ENCODE data around the gene HYLS1.

HYLS1 gene

DNA sequence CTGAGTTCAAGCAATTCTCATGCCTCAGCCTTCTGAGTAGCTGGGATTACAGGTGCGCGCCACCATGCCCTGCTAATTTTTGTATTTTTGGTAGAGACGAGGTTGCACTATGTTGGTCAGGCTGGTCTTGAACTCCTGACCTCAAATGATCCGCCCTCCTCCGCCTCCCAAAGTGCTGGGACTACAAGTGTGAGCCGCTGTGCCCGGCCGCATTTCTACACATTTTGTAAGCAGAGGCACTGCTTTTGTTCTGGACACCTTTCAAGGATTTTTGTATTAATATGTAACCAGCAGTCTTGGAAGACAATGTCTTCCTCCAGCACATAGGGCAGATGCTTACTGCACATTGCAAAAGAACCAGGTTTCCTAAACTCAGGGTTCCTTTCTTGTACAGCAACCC is 47.0 kb downstream of the HYLS1 start:
- DNase-seq: no peak

DNA sequence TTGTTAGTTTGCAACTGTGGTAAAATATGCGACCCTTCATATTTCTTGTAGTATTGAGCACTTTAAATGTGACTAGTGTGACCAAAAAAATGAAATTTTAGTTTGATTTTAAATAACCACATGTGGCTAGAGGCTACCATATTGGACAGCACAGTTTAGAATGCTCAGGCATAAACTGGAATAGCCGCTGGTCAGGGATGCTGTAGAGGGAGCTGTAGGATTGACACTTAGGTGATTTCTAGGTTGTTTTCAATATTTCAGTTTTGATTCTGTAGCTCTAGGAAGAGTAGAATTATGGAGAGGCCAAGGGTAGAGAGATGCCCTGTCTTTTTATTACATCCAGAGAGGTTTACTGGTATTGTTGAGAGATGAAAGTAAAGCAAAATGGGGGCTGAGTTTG is 47.6 kb downstream of the HYLS1 start:
- no peak for DNase-seq

DNA sequence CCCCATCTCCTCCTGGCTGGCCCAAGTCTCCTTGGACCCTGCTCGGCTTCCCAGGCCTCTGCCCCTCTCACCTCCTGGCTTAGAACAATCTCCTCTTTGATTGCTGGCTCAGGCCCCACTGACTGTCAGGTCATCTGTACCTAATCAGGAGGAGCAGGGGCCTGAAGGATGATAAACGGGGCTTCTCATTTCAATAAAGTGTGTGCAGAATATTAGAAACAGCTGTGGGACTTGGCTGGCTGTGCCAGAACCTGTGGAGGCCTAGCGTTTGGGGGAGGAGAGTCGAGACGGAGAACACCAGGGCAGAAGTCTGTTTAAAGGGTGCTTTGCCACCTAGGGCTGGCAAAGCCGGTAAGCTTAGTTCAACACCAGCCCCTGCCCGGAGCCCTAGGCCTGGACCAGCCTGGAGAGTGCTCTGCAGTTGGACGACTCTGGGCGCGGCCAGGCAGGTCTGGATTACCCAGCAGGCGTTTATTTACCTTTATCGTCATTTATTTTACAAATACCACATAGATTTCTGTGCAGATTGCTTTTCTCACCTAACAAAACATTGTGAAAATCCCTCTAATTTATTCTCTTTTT is 48.2 kb downstream of the HYLS1 start:
- no peak for DNase-seq

DNA sequence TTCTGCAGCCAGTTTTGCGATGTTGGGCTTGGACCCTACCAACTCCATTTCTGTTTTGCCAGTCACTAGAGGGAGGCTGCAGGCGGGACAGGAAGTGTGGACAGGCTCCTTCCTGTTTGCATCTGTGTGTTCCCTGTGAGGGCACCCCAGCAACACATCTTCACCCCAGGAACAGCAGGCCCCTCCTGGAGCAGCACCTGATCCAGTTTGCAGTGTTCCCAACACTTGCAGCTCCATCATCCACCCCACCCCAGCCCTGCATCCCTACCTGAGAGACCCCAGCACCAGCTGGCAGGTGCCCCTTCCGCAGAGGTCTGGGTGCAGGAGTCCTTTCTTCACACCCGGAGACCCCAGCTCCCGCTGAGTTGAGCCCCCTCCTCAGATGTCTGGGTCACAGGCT is 51.0 kb downstream of the HYLS1 start:
- DNase-seq: no peak

DNA sequence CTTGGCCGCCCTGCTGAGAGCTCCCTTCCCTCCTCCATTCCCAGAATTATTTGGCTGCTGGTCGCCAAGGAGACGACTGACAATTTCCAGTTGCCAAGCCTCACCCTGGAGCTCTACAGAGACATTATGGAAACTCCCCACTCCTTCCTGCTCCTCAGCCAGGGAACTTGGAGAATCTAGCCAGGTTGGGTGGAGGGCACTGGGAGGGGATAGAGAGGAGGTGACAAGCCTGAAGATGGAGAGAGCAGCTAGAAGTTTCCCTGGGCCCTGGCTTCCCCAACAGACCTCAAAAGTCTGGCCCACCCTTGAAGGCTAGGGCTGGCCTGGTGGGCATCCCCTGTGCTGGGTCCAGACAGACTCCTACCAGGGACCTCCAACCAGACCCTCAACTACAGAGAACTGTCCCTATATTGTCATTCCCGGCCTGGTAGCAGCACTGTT is 51.6 kb downstream of the HYLS1 start:
- no peak for DNase-seq

DNA sequence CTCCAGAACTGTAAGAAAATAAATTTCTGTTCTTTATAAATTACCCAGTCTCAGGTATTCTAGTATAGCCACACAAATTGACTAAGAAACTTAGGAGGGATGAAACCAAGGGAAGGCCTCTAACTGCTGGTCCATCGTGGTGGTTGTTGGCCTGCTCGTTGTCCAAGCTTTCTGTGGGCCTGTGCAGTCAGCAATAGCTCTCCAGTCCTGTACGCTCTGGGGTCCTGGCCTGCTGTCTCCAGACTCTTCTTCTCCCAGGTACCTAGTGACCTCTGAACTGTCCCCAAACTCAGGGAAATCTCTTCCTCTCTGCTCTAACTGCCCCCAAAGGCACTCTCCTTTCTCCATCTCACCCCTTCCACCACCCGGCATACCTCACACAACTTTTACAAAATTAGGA is 52.7 kb downstream of the HYLS1 start:
- no peak for DNase-seq

DNA sequence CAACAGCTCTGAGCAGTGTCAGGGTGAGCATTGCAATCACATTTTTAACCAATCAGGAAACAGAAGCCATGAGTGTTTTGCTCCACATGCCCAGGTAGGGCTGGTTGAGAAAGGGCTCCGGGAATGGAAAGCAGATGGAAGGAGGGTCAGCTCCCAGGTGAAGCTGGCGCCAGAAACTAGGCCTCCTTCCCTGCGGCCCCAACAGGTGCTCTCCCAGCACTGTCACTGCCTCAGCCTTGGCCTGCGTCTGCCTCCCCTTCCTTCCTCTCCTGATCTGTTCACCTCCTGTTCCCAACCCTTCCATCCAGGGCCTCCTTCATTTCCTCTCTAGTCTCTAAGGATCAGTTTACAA is 53.8 kb downstream of the HYLS1 start:
- DNase-seq: no peak

DNA sequence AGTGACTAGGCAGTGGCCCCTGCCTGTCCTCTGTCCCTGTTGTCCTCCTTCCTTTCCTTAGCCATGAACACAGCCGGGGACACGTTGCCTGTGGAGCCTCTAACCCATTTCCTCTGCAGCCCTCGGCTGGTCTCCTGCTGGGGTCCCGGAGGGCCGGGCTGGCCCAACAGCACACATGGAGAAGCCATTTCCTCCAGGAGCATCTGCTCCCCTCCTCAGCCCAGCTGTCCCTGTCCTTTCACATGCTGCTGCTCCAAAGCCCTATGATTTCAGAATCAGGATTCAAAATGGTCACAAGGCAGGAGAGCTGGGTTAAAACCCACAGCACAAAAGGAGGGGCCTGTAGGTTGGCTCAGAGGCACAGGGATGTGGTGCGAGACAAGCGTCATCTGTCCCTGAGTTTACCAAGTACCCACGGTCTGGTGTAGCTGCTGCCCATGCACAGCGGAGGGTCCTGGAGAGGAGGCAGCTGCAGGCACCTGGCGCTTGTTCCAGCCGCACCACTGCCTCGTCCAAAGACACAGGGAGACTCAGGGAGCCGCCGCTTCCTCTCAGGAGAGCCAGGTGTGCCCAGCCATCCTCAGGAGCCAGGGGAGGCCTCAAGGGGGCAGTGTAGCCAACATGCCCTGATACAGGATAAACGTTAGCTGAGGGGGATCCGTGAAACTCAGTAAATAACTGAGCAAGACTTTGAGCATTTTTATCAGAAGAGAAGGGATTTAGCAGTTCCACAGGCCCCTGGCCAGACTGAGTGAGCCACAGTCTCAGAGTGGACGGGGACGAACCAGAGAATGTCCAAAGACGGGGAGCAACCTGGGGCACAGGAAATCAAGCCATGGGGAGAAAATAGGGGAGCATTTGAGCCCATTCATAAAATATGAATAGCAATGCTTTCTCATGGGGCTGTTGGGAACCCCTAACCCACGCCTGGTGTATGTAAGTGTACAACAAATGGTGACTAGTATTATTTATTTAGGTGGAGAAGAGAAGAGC is 54.4 kb downstream of the HYLS1 start:
- DNase-seq: peak; percentile 88

DNA sequence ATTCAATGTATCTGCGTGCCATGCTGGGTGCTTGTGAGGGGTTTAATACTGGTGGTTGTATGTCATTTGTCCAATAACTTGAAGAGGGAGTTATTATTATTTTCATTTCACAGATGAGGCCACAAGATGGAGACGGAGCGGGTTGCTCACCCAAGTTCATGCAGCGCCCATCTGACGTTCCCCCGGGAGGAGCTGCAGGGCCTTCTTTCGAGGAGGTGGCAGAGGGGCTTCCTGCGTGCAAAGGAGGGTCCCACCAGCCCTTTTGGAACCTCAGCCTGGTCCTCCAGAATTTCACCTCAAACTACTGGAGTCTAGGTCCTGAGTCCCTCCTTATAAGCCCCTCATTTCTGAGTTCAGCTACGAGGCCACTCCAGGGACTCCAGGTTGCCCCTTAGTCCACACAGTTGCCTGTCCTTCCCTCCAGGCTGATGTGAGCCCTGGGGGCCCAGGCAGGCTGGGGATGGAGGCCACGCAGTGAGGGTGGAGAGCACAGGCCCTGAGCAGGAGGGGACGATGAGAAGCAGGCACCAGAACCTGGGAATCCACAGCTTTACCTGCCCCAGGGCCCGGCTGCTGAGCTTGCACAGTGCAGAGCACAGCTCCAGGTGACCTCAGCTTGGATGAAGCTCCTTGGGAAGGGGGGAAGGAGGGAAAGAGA is 55.4 kb downstream of the HYLS1 start:
- no peak for DNase-seq

DNA sequence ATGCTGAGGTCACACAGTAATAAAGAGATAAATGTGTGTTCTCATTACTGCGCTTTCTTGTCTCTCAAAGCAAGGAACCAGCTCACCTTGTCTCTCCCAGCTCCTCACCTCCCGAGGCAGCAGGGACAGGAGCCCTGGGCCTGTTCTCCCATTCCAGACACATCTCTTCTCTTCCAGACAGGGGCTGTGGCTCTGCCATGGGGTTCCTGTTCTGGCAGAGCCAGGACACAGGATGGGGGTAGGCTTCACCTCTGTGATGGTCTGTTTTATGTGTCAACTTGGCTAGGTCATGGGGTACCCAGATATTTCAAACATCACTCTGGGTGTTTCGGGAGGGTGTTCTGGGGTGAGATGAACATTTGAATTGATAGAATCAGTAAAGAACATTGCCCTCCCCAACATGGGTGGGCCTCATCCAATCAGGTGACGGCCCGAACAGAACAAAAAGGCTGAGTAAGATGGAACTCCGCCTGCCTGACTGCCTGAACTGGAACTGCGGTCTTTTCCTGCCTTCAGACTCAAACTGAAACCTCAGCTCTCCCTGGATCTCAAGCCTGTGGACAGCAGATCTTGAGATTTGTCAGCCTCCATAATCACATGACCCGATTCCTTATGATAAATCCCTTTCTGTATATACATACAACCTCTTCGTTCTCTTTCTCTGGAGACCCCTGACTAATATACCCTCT is 56.3 kb downstream of the HYLS1 start:
- DNase-seq: no peak

DNA sequence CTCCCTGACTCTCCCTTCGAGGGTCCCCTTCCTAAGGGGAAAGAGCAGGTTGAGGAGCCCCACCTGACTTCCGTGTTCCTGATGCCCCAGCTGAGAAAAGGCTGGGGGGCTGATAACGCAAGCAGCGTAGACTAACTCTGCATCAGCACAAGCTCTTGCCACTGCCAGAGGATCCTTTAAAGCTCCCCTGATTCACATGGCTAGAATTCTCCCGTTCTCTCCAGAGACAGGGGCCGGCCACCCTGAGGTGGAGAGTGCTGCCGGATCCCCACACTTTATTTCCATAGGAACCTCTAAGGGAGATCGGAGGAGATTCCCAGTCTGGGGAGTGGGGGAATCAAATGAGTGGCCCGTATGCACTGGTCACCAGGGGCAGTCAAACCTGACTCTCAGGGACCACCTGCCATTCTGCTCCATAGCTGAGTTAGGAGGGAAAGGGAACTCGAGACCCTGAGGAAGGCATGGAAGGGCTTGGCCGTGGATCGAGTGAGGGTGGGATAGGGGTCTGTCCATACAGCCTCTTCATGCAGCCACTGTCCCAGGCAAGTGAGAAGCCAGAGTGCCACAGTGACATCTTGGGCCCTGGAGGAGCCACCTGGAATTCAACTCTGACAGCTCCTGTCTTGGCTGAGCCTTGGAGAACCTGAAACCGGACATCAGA is 57.0 kb downstream of the HYLS1 start:
- no peak for DNase-seq

DNA sequence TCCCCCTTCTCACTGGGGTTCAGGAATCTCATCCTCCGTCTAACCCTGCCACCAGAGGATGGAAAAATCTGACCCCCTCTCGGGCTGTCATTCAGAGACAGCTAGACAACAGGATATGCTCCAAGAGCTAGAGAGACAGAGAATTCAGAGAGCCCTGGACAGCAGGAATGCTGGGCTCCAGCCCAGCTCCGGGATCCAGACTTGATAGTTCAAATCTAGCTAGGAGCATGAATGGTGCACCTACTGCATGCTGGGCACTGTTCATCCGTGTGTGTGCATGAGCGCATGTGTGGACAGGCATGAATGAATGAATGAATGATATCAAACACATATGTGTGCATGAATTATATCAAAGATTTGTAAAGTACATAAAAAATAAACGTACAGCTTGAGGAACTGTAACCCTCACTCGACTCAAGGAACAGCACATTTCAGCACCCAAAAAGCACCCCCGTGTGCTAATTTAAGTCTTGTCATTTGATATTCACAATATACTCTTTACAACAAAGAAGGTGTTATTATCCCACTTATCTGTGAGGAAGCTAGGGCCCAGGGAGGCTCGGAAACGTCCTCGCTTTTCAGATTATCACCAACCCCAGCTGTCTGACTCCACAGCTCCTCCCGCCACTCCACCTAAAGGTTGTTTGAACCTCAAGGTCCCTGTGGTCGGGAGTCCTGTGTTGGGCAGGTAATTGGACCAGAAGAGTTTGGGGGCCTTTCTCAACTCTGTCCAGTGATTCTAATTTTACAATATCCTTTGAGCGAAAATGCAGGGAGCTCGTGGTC is 57.7 kb downstream of the HYLS1 start:
- no peak for DNase-seq

DNA sequence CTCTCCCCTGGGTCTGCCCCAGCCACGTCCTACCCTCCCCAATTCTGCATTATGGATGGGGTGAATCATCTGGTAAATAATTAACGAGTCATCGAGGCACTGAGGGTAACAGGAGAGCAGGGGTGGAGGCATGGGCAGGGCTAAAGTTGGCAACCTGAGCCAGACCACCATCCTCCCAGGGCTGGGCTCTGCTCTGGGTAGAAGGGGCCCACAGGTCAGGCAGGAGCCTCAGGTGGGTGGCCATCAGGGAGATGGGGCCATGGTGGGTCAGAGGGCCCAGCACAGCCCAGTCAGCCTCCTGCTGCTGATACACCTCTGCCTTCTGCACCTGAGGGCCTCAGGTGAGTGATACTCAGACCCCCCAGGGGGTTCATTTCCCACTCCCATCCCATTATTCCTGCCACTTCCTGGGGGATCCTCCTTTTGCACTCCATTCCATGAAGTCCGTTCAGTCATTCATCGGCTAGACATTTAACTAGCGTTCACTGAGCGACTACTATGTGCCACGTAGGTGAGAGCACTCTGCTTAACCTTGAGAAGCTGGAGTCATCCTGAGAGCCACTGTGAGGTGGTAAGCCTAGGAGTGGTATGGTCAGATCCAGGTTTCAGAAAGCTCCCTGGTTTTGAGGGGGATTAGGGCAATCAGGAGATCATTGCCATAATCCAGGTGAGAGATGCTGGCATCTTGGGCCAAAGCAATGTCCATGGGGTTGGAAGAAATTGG is 58.5 kb downstream of the HYLS1 start, which contains the start of gene VSIG10L2:
VSIG10L2 (plus strand) TSS at position 248 of the 724 bp plus-strand sequence; CDS start at position 260, 12 bp downstream.
- no peak for DNase-seq

DNA sequence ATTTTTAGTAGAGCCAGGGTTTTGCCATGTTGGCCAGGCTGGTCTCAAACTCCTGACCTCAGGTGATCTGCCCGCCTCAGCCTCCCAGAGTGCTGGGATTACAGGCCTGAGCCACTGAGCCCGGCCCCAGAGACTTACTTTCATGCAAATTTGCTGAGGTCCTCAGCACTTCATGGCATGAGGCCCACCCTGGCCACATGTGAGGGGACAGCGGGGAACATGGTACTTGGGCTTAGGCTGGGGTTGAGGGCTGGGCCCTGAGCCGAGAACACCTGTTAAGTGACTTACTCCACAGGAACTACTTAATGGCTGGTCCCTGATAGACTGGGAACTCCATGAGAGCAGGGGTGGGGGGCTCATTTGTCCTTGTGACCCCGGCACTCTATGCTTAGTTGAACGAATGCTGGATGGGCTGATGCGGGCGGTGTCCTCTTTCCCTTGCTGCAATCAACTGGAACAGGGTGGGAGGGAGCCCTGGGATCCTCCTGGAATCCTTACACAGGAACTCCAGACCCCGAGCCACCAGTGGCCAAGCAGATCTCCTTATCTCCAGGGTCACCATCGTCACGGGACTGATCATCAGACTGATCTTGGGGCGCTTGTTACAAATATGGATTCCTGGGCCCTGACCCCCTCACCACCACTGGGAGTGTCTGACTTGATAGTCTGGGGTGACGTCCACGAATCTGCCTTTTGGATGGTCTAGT is 59.4 kb downstream of the HYLS1 start:
- no peak for DNase-seq

DNA sequence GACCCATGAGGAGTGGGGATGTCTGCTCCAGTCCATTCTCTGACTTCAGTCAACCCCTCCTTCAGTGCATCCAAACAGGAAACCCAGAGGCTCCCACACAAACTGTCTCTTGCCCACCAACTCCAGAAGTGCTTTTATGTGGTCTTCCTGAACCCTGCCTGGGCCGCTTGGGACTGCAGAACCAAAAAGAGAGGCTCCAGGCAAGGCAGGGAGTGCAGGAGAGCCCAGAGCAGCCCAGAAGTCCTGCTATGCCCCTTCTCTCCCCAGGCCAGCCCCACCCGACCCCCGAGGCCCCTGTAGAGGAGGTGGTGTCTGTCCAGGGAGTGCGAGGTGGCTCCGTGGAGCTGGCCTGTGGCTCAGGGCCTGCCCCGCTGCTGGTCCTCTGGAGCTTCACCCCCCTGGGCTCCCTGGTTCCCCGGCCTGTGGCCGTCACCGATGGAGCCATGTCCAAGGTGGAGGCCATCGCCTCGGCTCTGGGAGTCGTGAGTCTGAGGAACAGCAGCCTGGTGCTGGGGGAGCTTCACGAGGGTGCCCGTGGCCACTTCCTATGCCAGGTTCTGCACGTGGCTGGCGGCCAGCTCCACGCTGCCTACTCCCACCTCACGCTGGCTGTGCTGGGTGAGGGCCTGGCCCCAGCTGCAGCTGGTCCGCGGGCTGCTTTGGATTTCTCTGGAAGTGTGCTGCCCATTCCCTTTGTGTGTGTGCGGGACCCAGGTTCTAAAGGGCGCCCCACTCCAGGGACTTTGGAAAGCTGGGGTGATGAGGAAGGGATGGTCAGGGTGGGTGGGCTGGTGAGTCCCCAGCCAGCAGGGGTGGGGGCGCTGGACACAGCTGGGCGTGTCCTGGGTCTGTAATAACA is 60.2 kb downstream of the HYLS1 start:
- no peak for DNase-seq

DNA sequence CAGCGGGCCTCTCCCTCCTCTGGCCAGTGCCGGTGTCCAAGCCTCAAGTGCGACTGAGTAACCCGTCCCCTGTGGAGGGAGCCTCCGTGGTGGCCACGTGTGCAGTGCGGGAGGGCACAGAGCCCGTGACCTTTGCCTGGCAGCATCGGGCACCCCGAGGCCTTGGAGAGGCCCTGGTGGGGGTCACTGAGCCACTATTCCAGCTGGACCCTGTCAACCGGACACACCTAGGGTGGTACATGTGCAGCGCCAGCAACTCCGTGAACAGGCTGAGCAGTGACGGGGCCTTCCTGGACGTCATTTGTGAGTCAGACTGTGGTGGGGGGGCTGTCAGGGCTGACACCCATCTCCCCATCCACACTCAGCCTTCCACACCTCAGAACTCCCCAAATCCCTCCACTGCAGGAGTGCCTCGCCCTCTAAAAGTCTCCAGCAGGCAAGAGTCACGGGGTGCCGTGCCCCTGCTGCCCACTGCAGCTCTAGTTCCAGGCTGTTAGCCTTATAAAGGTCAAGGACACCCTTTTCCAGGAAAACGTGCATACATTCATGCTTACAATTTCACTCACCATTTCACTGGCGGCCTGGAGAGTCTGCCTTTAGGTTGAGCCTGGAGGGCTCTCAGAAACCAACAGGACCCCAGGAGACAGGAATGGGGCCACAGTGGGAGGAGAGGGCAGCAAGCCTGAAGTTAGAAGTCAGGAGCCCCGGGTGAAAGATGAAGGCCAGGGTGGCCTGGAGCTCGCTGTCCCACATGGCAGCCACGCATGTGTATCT is 61.0 kb downstream of the HYLS1 start:
- no peak for DNase-seq

DNA sequence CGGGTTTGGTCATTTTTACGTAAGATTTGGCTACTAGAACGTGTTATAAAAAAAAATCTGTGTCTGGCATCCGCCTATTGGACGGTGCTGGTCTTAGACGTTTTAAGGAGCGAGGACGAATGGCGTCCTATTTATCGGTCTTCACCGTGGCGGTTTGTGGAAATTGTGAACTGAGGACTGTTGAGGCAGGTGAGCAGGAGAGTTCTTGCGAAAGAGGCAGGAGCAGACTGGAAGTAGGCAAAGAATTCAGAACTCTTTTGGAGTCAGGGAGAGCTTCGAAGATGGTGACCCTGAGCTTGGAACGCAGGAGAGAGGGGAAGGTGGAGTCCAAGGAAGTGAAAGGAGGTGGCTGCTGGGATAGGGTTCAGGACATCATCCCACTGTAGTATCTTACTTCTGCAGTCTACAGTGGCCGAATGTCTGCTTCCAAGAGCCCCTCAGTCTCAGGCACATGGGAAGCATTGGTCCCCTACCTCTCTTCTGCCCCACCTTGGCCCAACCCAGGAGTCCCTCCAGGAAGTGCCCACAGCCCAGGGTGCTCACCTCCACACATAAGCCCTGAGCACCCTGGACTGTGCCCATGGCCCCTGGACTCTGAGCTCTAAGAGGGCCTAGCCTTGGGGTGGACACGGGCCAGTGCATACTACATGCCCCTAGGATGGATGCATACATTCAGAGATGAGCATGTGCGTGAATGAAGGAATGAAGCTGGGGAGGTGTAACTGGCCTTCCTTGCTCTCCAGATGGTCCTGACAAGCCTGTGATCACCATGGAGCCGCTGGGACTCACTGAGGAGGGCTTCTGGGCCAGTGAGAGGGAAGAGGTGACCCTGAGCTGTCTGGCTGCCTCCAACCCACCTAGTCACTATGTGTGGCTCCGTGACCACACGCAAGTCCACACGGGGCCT is 62.1 kb downstream of the HYLS1 start:
- no peak for DNase-seq

DNA sequence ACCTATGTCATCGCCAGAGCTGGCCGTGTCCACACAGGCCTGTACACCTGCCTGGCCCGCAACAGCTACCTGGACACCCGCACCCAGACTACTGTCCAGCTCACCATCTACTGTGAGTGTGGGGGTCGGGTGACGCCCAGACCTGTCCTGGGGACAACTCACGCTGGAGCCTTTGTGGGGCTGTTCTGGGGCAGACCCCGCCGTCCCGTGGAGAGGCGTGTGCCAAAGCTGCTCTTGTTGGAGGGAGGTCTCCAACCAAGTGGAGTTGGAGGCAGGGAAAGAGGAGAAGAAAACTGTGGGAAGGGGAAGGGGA is 62.7 kb downstream of the HYLS1 start:
- DNase-seq: no peak

All from NCI-H1105 (cell line).